ENCODE results near the gene IRF2BP2. TPM values are rescaled to one million over a fixed set of nuclear protein-coding genes. Genes with fewer than 3 reads are reported as not detected.

The IRF2BP2 gene
- total and polyA plus RNA-seq, 2 of the 13 experiments (the other 11 are each of a cell fraction or from before 2014, with no cell fraction given), result 140 to 147 TPM

GRCh38 chr1:234562334-234562733, 47.6 kb downstream of the IRF2BP2 start (continued):
- TF ChIP-seq ZNF326 (CRISPR knock-in tag; IDR thresholded peaks at IDR 0.05; ENCODE audit: borderline replicate concordance) (no peak), THRA (CRISPR knock-in tag; IDR thresholded peaks at IDR 0.05; ENCODE audit: borderline replicate concordance) (peak; percentile 79; the same call in 1 of the 2 replicates), SUZ12 (IDR thresholded peaks at IDR 0.05; ENCODE audit: low read depth, low read length) (no peak), ZNF296 (CRISPR knock-in tag; conservative IDR thresholded peaks at IDR 0.05) (no peak), YEATS2 (CRISPR knock-in tag; IDR thresholded peaks at IDR 0.05; ENCODE audit: borderline replicate concordance) (no peak), KLF15 (CRISPR knock-in tag; IDR thresholded peaks at IDR 0.05; ENCODE audit: borderline replicate concordance) (no peak), KIAA2018 (CRISPR knock-in tag; IDR thresholded peaks at IDR 0.05; ENCODE audit: borderline replicate concordance) (no peak), ZNF546 (CRISPR knock-in tag; conservative IDR thresholded peaks at IDR 0.05) (no peak), PHF21A (CRISPR knock-in tag; IDR thresholded peaks at IDR 0.05) (peak; percentile 56), PRMT3 (CRISPR knock-in tag; IDR thresholded peaks at IDR 0.05; ENCODE audit: borderline replicate concordance, low read depth) (no peak), ZBTB38 (CRISPR knock-in tag; IDR thresholded peaks at IDR 0.05) (no peak), EZH2 (conservative IDR thresholded peaks at IDR 0.05; ENCODE audit: low read depth, low read length) (no peak), CBX5 (CRISPR knock-in tag; IDR thresholded peaks at IDR 0.05; ENCODE audit: borderline replicate concordance) (no peak), GZF1 (CRISPR knock-in tag; IDR thresholded peaks at IDR 0.05) (no peak), ZNF225 (CRISPR knock-in tag; IDR thresholded peaks at IDR 0.05) (no peak), RNF2 (conservative IDR thresholded peaks at IDR 0.05; ENCODE audit: low read depth) (no peak), KDM3A (CRISPR knock-in tag; IDR thresholded peaks at IDR 0.05; ENCODE audit: low read depth) (0 out of 2 replicates have a peak, but pooled peaks have one; percentile 37), HNRNPLL (IDR thresholded peaks at IDR 0.05; ENCODE audit: low read depth, low read length, poor library complexity, severe bottlenecking) (no peak), THAP8 (CRISPR knock-in tag; IDR thresholded peaks at IDR 0.05; ENCODE audit: borderline replicate concordance) (no peak), ZNF530 (CRISPR knock-in tag; IDR thresholded peaks at IDR 0.05; ENCODE audit: low read depth) (no peak), RFX5 (IDR thresholded peaks at IDR 0.05; ENCODE audit: low read depth, low read length) (no peak), ESRRA (CRISPR knock-in tag; IDR thresholded peaks at IDR 0.05; ENCODE audit: low read depth) (peak; percentile 50; the same call in 1 of the 2 replicates)

Data from HepG2 (cell line).